ENCODE data around the gene ASB13.

ASB13 gene

GRCh38 chr10:5619362-5620211, 46.8 kb downstream of the ASB13 start:
- no peak overlapping the region for H3K27ac ChIP-seq (ENCODE audit: low read length)
- H3K36me3 ChIP-seq (ENCODE audit: control insufficient read depth in 1 of 2, insufficient read depth in 2 of 2, low read length in 2 of 2) = no peaks in the 10 kb centered on the region
- no peaks in the 10 kb centered on the region for H3K27me3 ChIP-seq (ENCODE audit: low read depth, low read length)
- H3K9me3 ChIP-seq (ENCODE audit: control insufficient read depth in 1 of 2, low read length in 2 of 2) = no peaks in the 10 kb centered on the region
- peaks cover 6 to 39% of the 10 kb centered on the region in 2 donors for H3K4me1 ChIP-seq (ENCODE audit: control insufficient read depth in 1 of 2, insufficient read depth in 2 of 2, low read length in 2 of 2)
- H3K4me3 ChIP-seq (ENCODE audit: low read depth in 1 of 2, low read length in 2 of 2) = no peak overlapping the region

DNA sequence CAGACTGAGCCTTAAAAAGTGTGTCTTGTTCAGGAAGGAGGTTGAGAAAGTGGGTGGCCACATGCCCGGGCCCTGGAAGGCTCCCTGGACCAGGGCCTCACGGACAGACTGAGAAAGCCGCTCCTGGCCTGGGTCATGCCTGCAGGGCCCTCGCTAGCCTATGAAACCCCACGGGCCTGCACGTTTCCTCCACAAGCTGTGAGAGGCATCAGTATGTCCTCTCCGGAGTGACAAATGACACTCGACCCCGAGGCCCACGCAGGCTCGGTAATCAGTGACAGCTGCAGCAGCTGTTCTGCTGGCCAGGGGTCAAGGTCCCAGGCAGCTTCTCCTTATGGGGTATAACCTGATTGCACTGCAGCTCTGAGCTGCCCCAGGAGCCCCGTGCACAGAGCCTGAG, 47.6 kb downstream of the ASB13 start:
- Histone ChIP-seq H3K27me3 (ENCODE audit: low read depth, low read length) (no peaks in the 10 kb centered on the region), H3K9me3 (ENCODE audit: control insufficient read depth in 1 of 2, low read length in 2 of 2) (no peaks in the 10 kb centered on the region), H3K36me3 (ENCODE audit: control insufficient read depth in 1 of 2, insufficient read depth in 2 of 2, low read length in 2 of 2) (no peaks in the 10 kb centered on the region), H3K4me3 (ENCODE audit: low read depth in 1 of 2, low read length in 2 of 2) (no peak overlapping the region), H3K4me1 (ENCODE audit: control insufficient read depth in 1 of 2, insufficient read depth in 2 of 2, low read length in 2 of 2) (peaks cover 10 to 45% of the 10 kb centered on the region in 2 donors), H3K27ac (ENCODE audit: low read length) (no peak overlapping the region)

GRCh38 chr10:5618042-5618441, 48.4 kb downstream of the ASB13 start:
- H3K27me3 ChIP-seq (ENCODE audit: low read depth, low read length) = no peaks in the 10 kb centered on the region
- H3K9me3 ChIP-seq (ENCODE audit: control insufficient read depth in 1 of 2, low read length in 2 of 2) = no peaks in the 10 kb centered on the region
- H3K4me3 ChIP-seq (ENCODE audit: low read depth in 1 of 2, low read length in 2 of 2) = no peak overlapping the region
- peaks cover 13 to 42% of the 10 kb centered on the region in 2 donors for H3K4me1 ChIP-seq (ENCODE audit: control insufficient read depth in 1 of 2, insufficient read depth in 2 of 2, low read length in 2 of 2)
- H3K27ac ChIP-seq (ENCODE audit: low read length) = no peak overlapping the region
- H3K36me3 ChIP-seq (ENCODE audit: control insufficient read depth in 1 of 2, insufficient read depth in 2 of 2, low read length in 2 of 2) = no peaks in the 10 kb centered on the region

GRCh38 chr10:5617521-5617920, 48.9 kb downstream of the ASB13 start:
- H3K9me3 ChIP-seq (ENCODE audit: control insufficient read depth in 1 of 2, low read length in 2 of 2) = no peaks in the 10 kb centered on the region
- no peak overlapping the region for H3K4me3 ChIP-seq (ENCODE audit: low read depth in 1 of 2, low read length in 2 of 2)
- no peak overlapping the region for H3K27ac ChIP-seq (ENCODE audit: low read length)
- no peaks in the 10 kb centered on the region for H3K36me3 ChIP-seq (ENCODE audit: control insufficient read depth in 1 of 2, insufficient read depth in 2 of 2, low read length in 2 of 2)
- H3K4me1 ChIP-seq (ENCODE audit: control insufficient read depth in 1 of 2, insufficient read depth in 2 of 2, low read length in 2 of 2) = peaks cover 13 to 40% of the 10 kb centered on the region in 2 donors
- no peaks in the 10 kb centered on the region for H3K27me3 ChIP-seq (ENCODE audit: low read depth, low read length)

DNA sequence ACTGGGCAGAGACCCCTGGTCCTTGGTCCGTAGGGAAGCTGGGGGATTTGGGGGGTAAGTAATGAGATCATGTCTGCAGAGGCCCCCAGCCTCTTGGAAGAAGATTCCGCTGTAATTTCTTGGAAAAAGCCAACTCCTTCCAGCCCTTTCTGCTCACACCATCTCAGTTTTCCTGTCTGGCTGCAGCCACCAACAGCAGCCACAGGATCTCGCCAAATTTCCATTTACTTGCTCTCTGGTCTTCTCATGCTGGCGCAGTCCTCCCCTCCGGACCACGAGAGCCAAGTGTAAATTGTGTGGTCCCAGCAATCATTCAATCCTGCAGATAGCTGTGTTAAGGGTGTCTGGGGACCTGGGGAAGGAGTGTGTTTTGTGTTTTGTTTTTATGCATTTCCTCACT, 49.6 kb downstream of the ASB13 start:
- Histone ChIP-seq H3K4me1 (ENCODE audit: control insufficient read depth in 1 of 2, insufficient read depth in 2 of 2, low read length in 2 of 2) (peaks cover 13 to 40% of the 10 kb centered on the region in 2 donors), H3K36me3 (ENCODE audit: control insufficient read depth in 1 of 2, insufficient read depth in 2 of 2, low read length in 2 of 2) (no peaks in the 10 kb centered on the region), H3K27me3 (ENCODE audit: low read depth, low read length) (no peaks in the 10 kb centered on the region), H3K27ac (ENCODE audit: low read length) (no peak overlapping the region), H3K4me3 (ENCODE audit: low read depth in 1 of 2, low read length in 2 of 2) (no peak overlapping the region), H3K9me3 (ENCODE audit: control insufficient read depth in 1 of 2, low read length in 2 of 2) (no peaks in the 10 kb centered on the region)

- no peaks in the 10 kb centered on the region for H3K36me3 ChIP-seq (ENCODE audit: control insufficient read depth in 1 of 2, insufficient read depth in 2 of 2, low read length in 2 of 2)
- no peak overlapping the region for H3K4me3 ChIP-seq (ENCODE audit: low read depth in 1 of 2, low read length in 2 of 2)
- no peaks in the 10 kb centered on the region for H3K27me3 ChIP-seq (ENCODE audit: low read depth, low read length)
- no peak overlapping the region for H3K27ac ChIP-seq (ENCODE audit: low read length)
- peaks cover 13 to 40% of the 10 kb centered on the region in 2 donors for H3K4me1 ChIP-seq (ENCODE audit: control insufficient read depth in 1 of 2, insufficient read depth in 2 of 2, low read length in 2 of 2)
- no peaks in the 10 kb centered on the region for H3K9me3 ChIP-seq (ENCODE audit: control insufficient read depth in 1 of 2, low read length in 2 of 2)
Observed at GRCh38 chr10:5616046-5616445, 50.3 kb downstream of the ASB13 start.

DNA sequence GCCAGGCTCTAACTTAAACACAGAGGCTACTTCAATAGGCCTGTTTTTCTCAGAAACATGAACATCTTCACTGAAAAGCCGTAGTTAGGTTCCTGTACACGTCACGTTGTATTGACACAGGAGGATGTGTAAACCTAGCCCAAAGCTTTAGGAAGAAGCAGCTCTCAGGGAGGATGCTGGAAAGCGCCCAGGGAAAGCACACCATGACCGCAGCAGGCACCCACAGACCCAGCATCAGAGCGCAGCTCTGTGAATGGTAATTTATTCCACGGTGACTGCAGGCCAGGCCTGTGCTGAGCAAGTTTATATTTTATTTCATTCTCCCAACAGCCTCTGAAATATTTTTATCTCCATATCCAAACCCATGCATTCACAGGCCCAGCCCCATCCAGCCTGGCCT, 51.1 kb downstream of the ASB13 start:
- no peaks in the 10 kb centered on the region for H3K36me3 ChIP-seq (ENCODE audit: control insufficient read depth in 1 of 2, insufficient read depth in 2 of 2, low read length in 2 of 2)
- H3K27ac ChIP-seq (ENCODE audit: low read length) = no peak overlapping the region
- H3K9me3 ChIP-seq (ENCODE audit: control insufficient read depth in 1 of 2, low read length in 2 of 2) = no peaks in the 10 kb centered on the region
- no peak overlapping the region for H3K4me3 ChIP-seq (ENCODE audit: low read depth in 1 of 2, low read length in 2 of 2)
- H3K27me3 ChIP-seq (ENCODE audit: low read depth, low read length) = no peaks in the 10 kb centered on the region
- H3K4me1 ChIP-seq (ENCODE audit: control insufficient read depth in 1 of 2, insufficient read depth in 2 of 2, low read length in 2 of 2) = peaks cover 13 to 40% of the 10 kb centered on the region in 2 donors

- Histone ChIP-seq H3K9me3 (ENCODE audit: control insufficient read depth in 1 of 2, low read length in 2 of 2) (no peaks in the 10 kb centered on the region), H3K4me1 (ENCODE audit: control insufficient read depth in 1 of 2, insufficient read depth in 2 of 2, low read length in 2 of 2) (peaks cover 13 to 39% of the 10 kb centered on the region in 2 donors), H3K36me3 (ENCODE audit: control insufficient read depth in 1 of 2, insufficient read depth in 2 of 2, low read length in 2 of 2) (no peaks in the 10 kb centered on the region), H3K4me3 (ENCODE audit: low read depth in 1 of 2, low read length in 2 of 2) (no peak overlapping the region), H3K27ac (ENCODE audit: low read length) (no peak overlapping the region), H3K27me3 (ENCODE audit: low read depth, low read length) (no peaks in the 10 kb centered on the region)
Observed at GRCh38 chr10:5614155-5614721, 52.2 kb downstream of the ASB13 start.

GRCh38 chr10:5613481-5614154, 52.8 kb downstream of the ASB13 start:
- H3K27ac ChIP-seq (ENCODE audit: low read length) = no peak overlapping the region
- peaks cover 13 to 32% of the 10 kb centered on the region in 2 donors for H3K4me1 ChIP-seq (ENCODE audit: control insufficient read depth in 1 of 2, insufficient read depth in 2 of 2, low read length in 2 of 2)
- H3K4me3 ChIP-seq (ENCODE audit: low read depth in 1 of 2, low read length in 2 of 2) = no peak overlapping the region
- H3K27me3 ChIP-seq (ENCODE audit: low read depth, low read length) = no peaks in the 10 kb centered on the region
- no peaks in the 10 kb centered on the region for H3K36me3 ChIP-seq (ENCODE audit: control insufficient read depth in 1 of 2, insufficient read depth in 2 of 2, low read length in 2 of 2)
- H3K9me3 ChIP-seq (ENCODE audit: control insufficient read depth in 1 of 2, low read length in 2 of 2) = no peaks in the 10 kb centered on the region

DNA sequence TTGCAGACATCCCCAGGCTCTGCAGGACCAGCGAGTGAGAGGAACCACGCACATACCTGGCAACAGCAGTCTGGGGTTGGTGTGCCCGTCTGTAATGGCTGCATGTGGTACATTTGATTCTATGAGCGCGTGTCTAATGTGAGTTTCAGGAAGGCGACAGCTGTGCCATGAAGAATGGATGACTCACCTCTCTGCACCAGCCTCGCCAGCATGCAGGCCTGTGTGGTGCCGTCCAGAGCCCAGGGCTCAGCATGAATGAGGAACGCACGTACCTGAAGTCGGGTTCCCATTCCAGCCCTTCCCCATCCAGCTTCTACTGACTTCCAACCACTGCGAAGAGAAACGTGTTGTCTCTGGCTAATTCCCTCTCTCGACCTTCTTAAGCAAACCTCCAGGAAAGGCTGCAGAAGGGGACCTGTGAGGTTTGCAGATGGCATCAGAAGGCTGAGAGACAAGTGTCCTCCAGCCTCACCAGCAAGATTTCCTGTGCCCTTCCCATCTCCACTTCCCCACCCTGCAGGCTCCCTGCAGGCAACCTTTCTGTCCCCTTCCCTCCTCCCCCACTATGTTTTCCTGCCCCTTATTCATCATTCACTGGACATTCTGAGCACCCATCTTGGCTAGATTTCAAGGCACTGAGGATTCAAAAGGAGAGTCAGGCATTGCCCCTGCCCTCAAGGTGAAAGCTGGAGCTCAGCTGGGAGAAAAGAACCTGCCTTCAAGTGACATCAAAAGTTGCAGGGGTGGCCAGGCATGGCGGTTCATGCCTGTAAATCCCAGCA, 54.3 kb downstream of the ASB13 start:
- no peak overlapping the region for H3K27ac ChIP-seq (ENCODE audit: low read length)
- H3K9me3 ChIP-seq (ENCODE audit: control insufficient read depth in 1 of 2, low read length in 2 of 2) = no peaks in the 10 kb centered on the region
- H3K36me3 ChIP-seq (ENCODE audit: control insufficient read depth in 1 of 2, insufficient read depth in 2 of 2, low read length in 2 of 2) = no peaks in the 10 kb centered on the region
- no peaks in the 10 kb centered on the region for H3K27me3 ChIP-seq (ENCODE audit: low read depth, low read length)
- no peak overlapping the region for H3K4me3 ChIP-seq (ENCODE audit: low read depth in 1 of 2, low read length in 2 of 2)
- H3K4me1 ChIP-seq (ENCODE audit: control insufficient read depth in 1 of 2, insufficient read depth in 2 of 2, low read length in 2 of 2) = peaks cover 7 to 19% of the 10 kb centered on the region in 2 donors

Data from muscle layer of duodenum (tissue), 2 donors.